ENCODE data around the gene GOLGA6L7.
"Not testable (repeated sequence)": the region's sequence is repeated elsewhere in the genome, so short reads cannot be mapped to it uniquely, and the experiment has no call there.

Gene GOLGA6L7

GRCh38 chr15:28884151-28884940 is 35.9 kb upstream of the GOLGA6L7 start:
- DNase-seq, result no peak

- DNase-seq, result no peak
Observed at GRCh38 chr15:28881600-28881999, 33.2 kb upstream of the GOLGA6L7 start.

- no peak for DNase-seq
Observed at GRCh38 chr15:28881170-28881569, 32.7 kb upstream of the GOLGA6L7 start.

- no peak for DNase-seq
Observed at GRCh38 chr15:28880680-28881079, 32.2 kb upstream of the GOLGA6L7 start.

- no peak for DNase-seq
Observed at GRCh38 chr15:28879551-28879950, 31.1 kb upstream of the GOLGA6L7 start.

- no peak for DNase-seq
Observed at GRCh38 chr15:28878209-28878608, 29.8 kb upstream of the GOLGA6L7 start.

GRCh38 chr15:28876845-28877185 is 28.4 kb upstream of the GOLGA6L7 start:
- DNase-seq, result no peak

- DNase-seq, result no peak
Observed at GRCh38 chr15:28876131-28876844, 27.8 kb upstream of the GOLGA6L7 start.

GRCh38 chr15:28875461-28876000 is 27.1 kb upstream of the GOLGA6L7 start:
- DNase-seq, result no peak

GRCh38 chr15:28873585-28874190 is 25.2 kb upstream of the GOLGA6L7 start:
- no peak for DNase-seq

GRCh38 chr15:28873006-28873405 is 24.6 kb upstream of the GOLGA6L7 start:
- no peak for DNase-seq

GRCh38 chr15:28871168-28871567 is 22.7 kb upstream of the GOLGA6L7 start:
- no peak for DNase-seq

GRCh38 chr15:28868744-28869345 is 20.4 kb upstream of the GOLGA6L7 start:
- no peak for DNase-seq

GRCh38 chr15:28861589-28862293 is 13.3 kb upstream of the GOLGA6L7 start:
- DNase-seq, result not testable (repeated sequence)

GRCh38 chr15:28861031-28861534 is 12.6 kb upstream of the GOLGA6L7 start:
- DNase-seq, result no peak

GRCh38 chr15:28854578-28854977 is 6.1 kb upstream of the GOLGA6L7 start:
- not testable (repeated sequence) for DNase-seq

- DNase-seq, result not testable (repeated sequence)
Observed at GRCh38 chr15:28853654-28854053, 5.2 kb upstream of the GOLGA6L7 start.

GRCh38 chr15:28849766-28850165 is 1.3 kb upstream of the GOLGA6L7 start:
- DNase-seq, result not testable (repeated sequence)

GRCh38 chr15:28849271-28849670 is 827 bp upstream of the GOLGA6L7 start:
- not testable (repeated sequence) for DNase-seq

- not testable (repeated sequence) for DNase-seq
Observed at GRCh38 chr15:28847959-28848358, 485 bp downstream of the GOLGA6L7 start.

GRCh38 chr15:28847247-28847646 is 1.2 kb downstream of the GOLGA6L7 start:
- DNase-seq, result not testable (repeated sequence)

GRCh38 chr15:28844147-28844546 is 4.3 kb downstream of the GOLGA6L7 start:
- DNase-seq, result not testable (repeated sequence)

Data from stimulated activated CD4-positive, alpha-beta T cell treated with anti-CD3 and anti-CD28 coated beads, Interleukin-12 subunit alpha, Interleukin-12 subunit beta, amount 100 ng/mL, for 4 hours (primary cell).